ENCODE data around the gene IGFBP4. TPM values are rescaled to one million over a fixed set of nuclear protein-coding genes. Genes with fewer than 3 reads are reported as not detected.

IGFBP4 gene
- total and polyA plus RNA-seq, 2 of the 13 experiments (the other 11 are each of a cell fraction or from before 2014, with no cell fraction given) = 4.1 to 49.0 TPM

DNA sequence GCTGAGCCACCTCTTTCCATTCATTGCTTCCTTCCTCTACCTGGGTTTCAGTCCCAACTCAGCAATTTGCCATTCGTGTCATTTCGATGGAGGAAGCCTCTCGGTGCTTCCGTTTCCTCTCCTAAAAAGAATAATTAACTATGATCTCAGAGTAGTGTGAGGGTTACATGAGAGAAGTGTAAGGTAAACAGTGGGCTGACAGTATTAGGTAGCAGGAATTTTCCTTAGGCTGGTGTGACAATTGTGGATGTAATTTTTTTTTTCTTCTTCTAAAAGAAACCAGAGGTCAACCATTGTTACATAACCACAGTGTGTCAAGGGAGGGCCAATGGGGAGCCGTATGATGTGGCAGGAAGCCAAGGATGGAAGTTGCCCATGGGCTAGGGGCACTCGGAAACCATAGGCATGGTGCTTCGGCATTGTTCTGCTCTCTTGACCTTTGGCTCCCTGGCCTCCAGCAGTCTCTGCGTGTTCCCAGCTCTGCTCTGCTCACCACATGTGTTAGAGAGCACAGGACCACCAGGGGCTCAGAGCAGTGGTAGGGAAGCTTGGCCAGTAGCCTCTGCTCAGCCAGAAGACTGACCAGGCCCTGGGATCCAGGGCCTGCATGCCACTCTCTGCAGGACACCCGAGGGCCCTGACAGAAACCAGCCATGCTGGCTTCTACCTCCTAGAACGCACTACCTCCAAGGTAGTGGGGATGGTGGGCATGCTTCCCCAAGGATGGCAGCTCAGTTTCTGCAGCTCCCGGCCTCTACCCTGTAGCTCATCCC, 23.5 kb upstream of the IGFBP4 start (continued):
- TF ChIP-seq, protein P1, sequence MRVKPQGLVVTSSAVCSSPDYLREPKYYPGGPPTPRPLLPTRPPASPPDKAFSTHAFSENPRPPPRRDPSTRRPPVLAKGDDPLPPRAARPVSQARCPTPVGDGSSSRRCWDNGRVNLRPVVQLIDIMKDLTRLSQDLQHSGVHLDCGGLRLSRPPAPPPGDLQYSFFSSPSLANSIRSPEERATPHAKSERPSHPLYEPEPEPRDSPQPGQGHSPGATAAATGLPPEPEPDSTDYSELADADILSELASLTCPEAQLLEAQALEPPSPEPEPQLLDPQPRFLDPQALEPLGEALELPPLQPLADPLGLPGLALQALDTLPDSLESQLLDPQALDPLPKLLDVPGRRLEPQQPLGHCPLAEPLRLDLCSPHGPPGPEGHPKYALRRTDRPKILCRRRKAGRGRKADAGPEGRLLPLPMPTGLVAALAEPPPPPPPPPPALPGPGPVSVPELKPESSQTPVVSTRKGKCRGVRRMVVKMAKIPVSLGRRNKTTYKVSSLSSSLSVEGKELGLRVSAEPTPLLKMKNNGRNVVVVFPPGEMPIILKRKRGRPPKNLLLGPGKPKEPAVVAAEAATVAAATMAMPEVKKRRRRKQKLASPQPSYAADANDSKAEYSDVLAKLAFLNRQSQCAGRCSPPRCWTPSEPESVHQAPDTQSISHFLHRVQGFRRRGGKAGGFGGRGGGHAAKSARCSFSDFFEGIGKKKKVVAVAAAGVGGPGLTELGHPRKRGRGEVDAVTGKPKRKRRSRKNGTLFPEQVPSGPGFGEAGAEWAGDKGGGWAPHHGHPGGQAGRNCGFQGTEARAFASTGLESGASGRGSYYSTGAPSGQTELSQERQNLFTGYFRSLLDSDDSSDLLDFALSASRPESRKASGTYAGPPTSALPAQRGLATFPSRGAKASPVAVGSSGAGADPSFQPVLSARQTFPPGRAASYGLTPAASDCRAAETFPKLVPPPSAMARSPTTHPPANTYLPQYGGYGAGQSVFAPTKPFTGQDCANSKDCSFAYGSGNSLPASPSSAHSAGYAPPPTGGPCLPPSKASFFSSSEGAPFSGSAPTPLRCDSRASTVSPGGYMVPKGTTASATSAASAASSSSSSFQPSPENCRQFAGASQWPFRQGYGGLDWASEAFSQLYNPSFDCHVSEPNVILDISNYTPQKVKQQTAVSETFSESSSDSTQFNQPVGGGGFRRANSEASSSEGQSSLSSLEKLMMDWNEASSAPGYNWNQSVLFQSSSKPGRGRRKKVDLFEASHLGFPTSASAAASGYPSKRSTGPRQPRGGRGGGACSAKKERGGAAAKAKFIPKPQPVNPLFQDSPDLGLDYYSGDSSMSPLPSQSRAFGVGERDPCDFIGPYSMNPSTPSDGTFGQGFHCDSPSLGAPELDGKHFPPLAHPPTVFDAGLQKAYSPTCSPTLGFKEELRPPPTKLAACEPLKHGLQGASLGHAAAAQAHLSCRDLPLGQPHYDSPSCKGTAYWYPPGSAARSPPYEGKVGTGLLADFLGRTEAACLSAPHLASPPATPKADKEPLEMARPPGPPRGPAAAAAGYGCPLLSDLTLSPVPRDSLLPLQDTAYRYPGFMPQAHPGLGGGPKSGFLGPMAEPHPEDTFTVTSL (CRISPR knock-in tag; IDR thresholded peaks at IDR 0.05; ENCODE audit: borderline replicate concordance) = peak; percentile 81; the same call in 1 of the 2 replicates
- no peak; the same call in 1 of the 2 replicates for TF ChIP-seq KDM5A (IDR thresholded peaks at IDR 0.05; ENCODE audit: borderline replicate concordance, low read length)
- TF ChIP-seq PREB (CRISPR knock-in tag; IDR thresholded peaks at IDR 0.05) = no peak
- TF ChIP-seq CEBPG (CRISPR knock-in tag; IDR thresholded peaks at IDR 0.05) = peak; percentile 73
- no peak; the same call in 1 of the 2 replicates for TF ChIP-seq ZSCAN22 (CRISPR knock-in tag; IDR thresholded peaks at IDR 0.05)
- no peak for TF ChIP-seq ZNF549 (CRISPR knock-in tag; IDR thresholded peaks at IDR 0.05)
- no peak for TF ChIP-seq ZFAT (CRISPR knock-in tag; conservative IDR thresholded peaks at IDR 0.05)
- peak; percentile 69 for TF ChIP-seq HINFP (CRISPR knock-in tag; IDR thresholded peaks at IDR 0.05; ENCODE audit: low read depth)
- peak; percentile 20; the same call in 1 of the 2 replicates for TF ChIP-seq HIVEP1 (CRISPR knock-in tag; IDR thresholded peaks at IDR 0.05)
- TF ChIP-seq SP140L (CRISPR knock-in tag; IDR thresholded peaks at IDR 0.05; ENCODE audit: borderline replicate concordance) = peak; percentile 56; the same call in 1 of the 2 replicates
- TF ChIP-seq, protein P2, sequence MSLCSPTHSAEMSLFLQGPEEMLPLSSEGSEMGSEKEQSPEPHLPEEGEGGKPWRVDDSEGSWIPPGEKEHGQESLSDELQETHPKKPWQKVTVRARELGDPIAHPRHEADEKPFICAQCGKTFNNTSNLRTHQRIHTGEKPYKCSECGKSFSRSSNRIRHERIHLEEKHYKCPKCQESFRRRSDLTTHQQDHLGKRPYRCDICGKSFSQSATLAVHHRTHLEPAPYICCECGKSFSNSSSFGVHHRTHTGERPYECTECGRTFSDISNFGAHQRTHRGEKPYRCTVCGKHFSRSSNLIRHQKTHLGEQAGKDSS (CRISPR knock-in tag; IDR thresholded peaks at IDR 0.05; ENCODE audit: borderline replicate concordance, low read depth) = peak; percentile 92; the same call in 1 of the 2 replicates
- peak; percentile 95 for TF ChIP-seq SALL1 (CRISPR knock-in tag; IDR thresholded peaks at IDR 0.05)
- TF ChIP-seq MATR3 (CRISPR knock-in tag; IDR thresholded peaks at IDR 0.05) = no peak
- TF ChIP-seq, protein P3, sequence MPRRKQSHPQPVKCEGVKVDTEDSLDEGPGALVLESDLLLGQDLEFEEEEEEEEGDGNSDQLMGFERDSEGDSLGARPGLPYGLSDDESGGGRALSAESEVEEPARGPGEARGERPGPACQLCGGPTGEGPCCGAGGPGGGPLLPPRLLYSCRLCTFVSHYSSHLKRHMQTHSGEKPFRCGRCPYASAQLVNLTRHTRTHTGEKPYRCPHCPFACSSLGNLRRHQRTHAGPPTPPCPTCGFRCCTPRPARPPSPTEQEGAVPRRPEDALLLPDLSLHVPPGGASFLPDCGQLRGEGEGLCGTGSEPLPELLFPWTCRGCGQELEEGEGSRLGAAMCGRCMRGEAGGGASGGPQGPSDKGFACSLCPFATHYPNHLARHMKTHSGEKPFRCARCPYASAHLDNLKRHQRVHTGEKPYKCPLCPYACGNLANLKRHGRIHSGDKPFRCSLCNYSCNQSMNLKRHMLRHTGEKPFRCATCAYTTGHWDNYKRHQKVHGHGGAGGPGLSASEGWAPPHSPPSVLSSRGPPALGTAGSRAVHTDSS (CRISPR knock-in tag; conservative IDR thresholded peaks at IDR 0.05) = no peak
- TF ChIP-seq ZNF850 (CRISPR knock-in tag; conservative IDR thresholded peaks at IDR 0.05) = no peak
- no peak for TF ChIP-seq ZFP36L1 (CRISPR knock-in tag; IDR thresholded peaks at IDR 0.05)
- no peak; the same call in 1 of the 2 replicates for TF ChIP-seq KLF11 (CRISPR knock-in tag; IDR thresholded peaks at IDR 0.05)
- no peak for TF ChIP-seq MYNN (CRISPR knock-in tag; IDR thresholded peaks at IDR 0.05; ENCODE audit: low read depth)
- no peak for TF ChIP-seq ZNF878 (CRISPR knock-in tag; IDR thresholded peaks at IDR 0.05)

All from HepG2 (cell line).